ENCODE results near the gene TNRC6B. TPM values are rescaled to one million over a fixed set of nuclear protein-coding genes. Genes with fewer than 3 reads are reported as not detected.

Gene TNRC6B
- total and polyA plus RNA-seq, 2 of the 13 experiments (the other 11 are each of a cell fraction or from before 2014, with no cell fraction given) = 8.9 to 13.2 TPM

- peak; percentile 41 for TF ChIP-seq ZNF781 (CRISPR knock-in tag; IDR thresholded peaks at IDR 0.05; ENCODE audit: borderline replicate concordance, not compliant biosample characterization)
- TF ChIP-seq MTA3 (CRISPR knock-in tag; IDR thresholded peaks at IDR 0.05) = no peak
- TF ChIP-seq SNAPC4 (CRISPR knock-in tag; IDR thresholded peaks at IDR 0.05) = peak; percentile 68; the same call in 1 of the 2 replicates
- TF ChIP-seq ZNF691 (CRISPR knock-in tag; IDR thresholded peaks at IDR 0.05; ENCODE audit: borderline replicate concordance, low read depth) = peak; percentile 97
- no peak for TF ChIP-seq TRIM24 (CRISPR knock-in tag; IDR thresholded peaks at IDR 0.05)
- TF ChIP-seq ZSCAN29 (CRISPR knock-in tag; conservative IDR thresholded peaks at IDR 0.05) = peak; percentile 59
- TF ChIP-seq ZNF3 (CRISPR knock-in tag; IDR thresholded peaks at IDR 0.05) = no peak; the same call in 1 of the 2 replicates
- TF ChIP-seq, protein P1, sequence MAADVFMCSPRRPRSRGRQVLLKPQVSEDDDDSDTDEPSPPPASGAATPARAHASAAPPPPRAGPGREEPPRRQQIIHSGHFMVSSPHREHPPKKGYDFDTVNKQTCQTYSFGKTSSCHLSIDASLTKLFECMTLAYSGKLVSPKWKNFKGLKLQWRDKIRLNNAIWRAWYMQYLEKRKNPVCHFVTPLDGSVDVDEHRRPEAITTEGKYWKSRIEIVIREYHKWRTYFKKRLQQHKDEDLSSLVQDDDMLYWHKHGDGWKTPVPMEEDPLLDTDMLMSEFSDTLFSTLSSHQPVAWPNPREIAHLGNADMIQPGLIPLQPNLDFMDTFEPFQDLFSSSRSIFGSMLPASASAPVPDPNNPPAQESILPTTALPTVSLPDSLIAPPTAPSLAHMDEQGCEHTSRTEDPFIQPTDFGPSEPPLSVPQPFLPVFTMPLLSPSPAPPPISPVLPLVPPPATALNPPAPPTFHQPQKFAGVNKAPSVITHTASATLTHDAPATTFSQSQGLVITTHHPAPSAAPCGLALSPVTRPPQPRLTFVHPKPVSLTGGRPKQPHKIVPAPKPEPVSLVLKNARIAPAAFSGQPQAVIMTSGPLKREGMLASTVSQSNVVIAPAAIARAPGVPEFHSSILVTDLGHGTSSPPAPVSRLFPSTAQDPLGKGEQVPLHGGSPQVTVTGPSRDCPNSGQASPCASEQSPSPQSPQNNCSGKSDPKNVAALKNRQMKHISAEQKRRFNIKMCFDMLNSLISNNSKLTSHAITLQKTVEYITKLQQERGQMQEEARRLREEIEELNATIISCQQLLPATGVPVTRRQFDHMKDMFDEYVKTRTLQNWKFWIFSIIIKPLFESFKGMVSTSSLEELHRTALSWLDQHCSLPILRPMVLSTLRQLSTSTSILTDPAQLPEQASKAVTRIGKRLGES (CRISPR knock-in tag; IDR thresholded peaks at IDR 0.05; ENCODE audit: borderline replicate concordance) = 0 out of 2 replicates have a peak, but pooled peaks have one; percentile 48
- 0 out of 2 replicates have a peak, but pooled peaks have one; percentile 4 for TF ChIP-seq ZNF713 (CRISPR knock-in tag; IDR thresholded peaks at IDR 0.05)
- TF ChIP-seq CEBPZ (IDR thresholded peaks at IDR 0.05; ENCODE audit: low read length) = no peak
- TF ChIP-seq PAF1 (CRISPR knock-in tag; IDR thresholded peaks at IDR 0.05) = no peak
- TF ChIP-seq ZNF451 (CRISPR knock-in tag; IDR thresholded peaks at IDR 0.05) = peak; percentile 98
- TF ChIP-seq ZFP90 (CRISPR knock-in tag; IDR thresholded peaks at IDR 0.05; ENCODE audit: borderline replicate concordance) = peak; percentile 90
- no peak for TF ChIP-seq MATR3 (CRISPR knock-in tag; IDR thresholded peaks at IDR 0.05)
- TF ChIP-seq ZNF580 (CRISPR knock-in tag; IDR thresholded peaks at IDR 0.05; ENCODE audit: borderline replicate concordance, low read depth) = peak; percentile 92; the same call in 1 of the 2 replicates
These were observed 168.7 kb downstream of the TNRC6B start, which contains the start of gene ADSL (continued) for GRCh38 chr22:40346185-40347118.
